Activated CD8-positive, alpha-beta memory T cell treated with anti-CD3 and anti-CD28 coated beads for 36 hours (primary cell): ENCODE data around the gene GNB1L. TPM values are rescaled to one million over a fixed set of nuclear protein-coding genes. Genes with fewer than 3 reads are reported as not detected.
"Not testable (repeated sequence)": the region's sequence is repeated elsewhere in the genome, so short reads cannot be mapped to it uniquely, and the experiment has no call there.

Source experiments
- CTCF ChIA-PET: fragments of 350-600 bp; sonication (Branson Sonifier 250); formaldehyde crosslinking; loops from one replicate; lab custom pipeline; 2021; ENCODE audit warnings: antibody characterized with exemption; lab: Charles Lee
- POLR2A ChIA-PET: fragments of 350-600 bp; sonication (Branson Sonifier 250); formaldehyde crosslinking; loops from one replicate; lab custom pipeline; 2021; ENCODE audit warnings: antibody characterized with exemption; lab: Charles Lee
- total RNA-seq, 2 experiments: library from RNA; stranded (reverse); gene quantifications; one replicate each; pipeline ENCODE4 v1.2.3, GENCODE V29; 2021

GNB1L gene
- total RNA-seq, 2 experiments from 2014 or later, result 17.1 to 17.3 TPM

GRCh38 chr22:19796160-19796559, 58.5 kb downstream of the GNB1L start:
- ChIA-PET POLR2A (no interaction called here), CTCF (no interaction called here)

GRCh38 chr22:19795617-19796008, 59.1 kb downstream of the GNB1L start:
- ChIA-PET CTCF (no interaction called here), POLR2A (no interaction called here)

DNA sequence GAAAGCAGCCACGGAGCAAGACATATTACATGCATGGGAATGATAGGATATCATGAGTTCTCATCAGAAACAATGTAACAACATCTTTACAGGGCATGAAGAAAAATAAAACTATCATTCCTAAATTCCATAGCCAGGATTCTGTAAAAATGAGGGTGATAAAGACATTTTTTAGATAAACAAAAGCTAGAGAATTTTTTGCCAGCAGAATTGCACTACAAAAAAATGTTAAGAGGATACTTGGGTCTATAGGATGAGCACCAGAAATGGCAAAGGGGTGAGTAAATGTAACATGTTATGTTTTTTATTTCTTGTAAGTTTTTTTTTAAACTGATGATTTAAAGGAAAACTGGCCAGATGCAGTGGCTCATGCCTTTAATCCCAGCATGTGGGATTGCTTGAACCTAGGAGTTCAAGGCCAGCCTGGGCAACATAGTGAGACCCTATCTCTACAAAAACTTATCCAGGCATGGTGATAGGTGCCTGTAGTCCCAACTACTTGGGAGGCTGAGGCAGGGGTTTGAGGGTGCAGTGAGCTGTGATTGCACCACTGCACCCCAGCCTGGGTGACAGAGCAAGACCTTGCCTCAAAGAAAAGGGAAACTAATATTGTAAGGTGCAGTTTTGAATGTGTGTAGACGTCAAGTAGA, 60.9 kb downstream of the GNB1L start:
- ChIA-PET CTCF (interaction anchor here (0.7 kb wide), 1 partner anchor 116 kb away, joined by 3 read pairs; no protein-coding TSS in a partner anchor), POLR2A (no interaction called here)

- CTCF ChIA-PET, result interaction anchor here (0.7 kb wide), 1 partner anchor 117 kb away, joined by 3 read pairs; no protein-coding TSS in a partner anchor
These were observed 61.5 kb downstream of the GNB1L start for GRCh38 chr22:19793161-19793560.

GRCh38 chr22:19792383-19792896, 62.2 kb downstream of the GNB1L start:
- POLR2A ChIA-PET, CTCF ChIA-PET: not testable (repeated sequence)

More at GRCh38 chr22:19793161-19793560, 61.5 kb downstream of the GNB1L start:
- POLR2A ChIA-PET, result no interaction called here

DNA sequence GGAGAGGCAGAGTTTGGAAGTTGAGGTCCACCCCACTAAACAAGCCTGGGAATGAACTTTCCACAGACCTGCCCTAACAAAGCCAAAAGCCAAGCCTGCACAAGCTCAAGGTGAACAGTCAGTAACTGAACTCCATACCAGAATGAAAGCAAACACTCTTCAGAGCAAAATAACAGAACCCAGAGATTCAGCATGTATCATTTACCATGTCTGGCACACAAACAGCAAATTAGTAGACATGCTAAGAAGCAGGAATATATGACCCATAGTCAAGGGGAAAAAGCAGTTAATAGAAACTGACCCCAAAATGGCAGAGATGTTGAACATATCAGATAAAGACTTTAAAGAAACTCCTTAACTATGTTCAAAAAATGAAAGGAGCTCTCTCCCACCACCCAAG, 62.8 kb downstream of the GNB1L start:
- ChIA-PET POLR2A (no interaction called here), CTCF (no interaction called here)

- ChIA-PET CTCF (no interaction called here), POLR2A (no interaction called here)
These were observed 63.4 kb downstream of the GNB1L start for GRCh38 chr22:19791243-19791642.

DNA sequence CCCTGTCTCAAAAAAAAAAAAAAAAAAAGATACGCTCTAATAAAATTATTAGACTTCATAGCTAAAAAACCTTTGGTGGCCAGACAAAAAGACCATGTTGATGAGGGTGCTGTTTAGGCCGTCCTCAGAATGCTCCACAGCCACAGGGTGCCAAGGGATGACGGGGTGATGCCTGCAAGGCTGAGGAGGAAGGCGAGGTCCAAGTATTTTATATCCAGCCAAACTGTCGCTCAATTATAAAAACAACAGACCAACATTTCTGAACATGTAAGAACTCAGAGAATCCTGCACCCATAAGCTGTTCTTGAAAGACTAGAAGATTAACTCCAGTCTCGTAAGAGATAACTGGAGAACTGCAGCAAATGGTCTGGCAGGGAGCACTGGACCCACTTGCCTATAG, 64.8 kb downstream of the GNB1L start:
- ChIA-PET CTCF (no interaction called here), POLR2A (no interaction called here)

- CTCF ChIA-PET, result no interaction called here
- POLR2A ChIA-PET, result no interaction called here
These were observed 65.3 kb downstream of the GNB1L start for GRCh38 chr22:19789406-19789805.

DNA sequence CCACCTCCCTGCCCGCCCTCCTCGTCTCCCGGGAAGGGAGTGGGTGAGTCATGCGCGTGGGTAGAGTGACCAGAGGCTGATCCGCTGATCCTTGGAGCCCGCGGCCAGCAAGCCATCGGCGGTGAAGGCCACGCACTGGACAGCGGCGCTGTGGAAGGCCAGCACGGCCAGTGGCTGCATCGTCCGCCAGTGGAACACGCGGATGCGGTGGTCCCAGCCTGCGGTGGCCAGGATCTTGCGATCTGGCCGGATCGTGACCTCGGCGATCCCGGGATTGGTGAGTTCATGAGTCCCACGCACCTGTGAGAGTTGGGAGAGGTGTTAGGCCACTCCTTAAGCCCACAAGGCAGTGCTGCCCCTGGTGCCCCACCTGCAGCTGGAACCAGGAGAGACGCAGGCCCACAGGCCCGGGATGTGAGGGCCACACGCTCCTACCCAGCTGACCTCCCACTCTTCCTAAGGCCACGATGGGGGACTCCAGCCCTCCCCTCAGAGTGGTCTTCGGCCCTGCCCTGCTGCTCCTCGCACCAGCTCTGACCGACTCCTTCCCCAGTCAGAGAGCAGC, 65.9 kb downstream of the GNB1L start:
- CTCF ChIA-PET, result no interaction called here

GRCh38 chr22:19787849-19788141, 66.9 kb downstream of the GNB1L start:
- POLR2A ChIA-PET, result no interaction called here
- CTCF ChIA-PET, result no interaction called here

More for the DNA sequence above, 65.9 kb downstream of the GNB1L start:
- POLR2A ChIA-PET, result no interaction called here

GRCh38 chr22:19786959-19787848, 67.5 kb downstream of the GNB1L start:
- CTCF ChIA-PET, result interaction anchor here (1.5 kb wide), 1 partner anchor 57 kb away, joined by 4 read pairs; no protein-coding TSS in a partner anchor

GRCh38 chr22:19786264-19786585, 68.4 kb downstream of the GNB1L start:
- ChIA-PET POLR2A (no interaction called here), CTCF (interaction anchor here (1.5 kb wide), 1 partner anchor 56 kb away, joined by 4 read pairs; no protein-coding TSS in a partner anchor)

More at GRCh38 chr22:19786959-19787848, 67.5 kb downstream of the GNB1L start:
- POLR2A ChIA-PET, result no interaction called here

DNA sequence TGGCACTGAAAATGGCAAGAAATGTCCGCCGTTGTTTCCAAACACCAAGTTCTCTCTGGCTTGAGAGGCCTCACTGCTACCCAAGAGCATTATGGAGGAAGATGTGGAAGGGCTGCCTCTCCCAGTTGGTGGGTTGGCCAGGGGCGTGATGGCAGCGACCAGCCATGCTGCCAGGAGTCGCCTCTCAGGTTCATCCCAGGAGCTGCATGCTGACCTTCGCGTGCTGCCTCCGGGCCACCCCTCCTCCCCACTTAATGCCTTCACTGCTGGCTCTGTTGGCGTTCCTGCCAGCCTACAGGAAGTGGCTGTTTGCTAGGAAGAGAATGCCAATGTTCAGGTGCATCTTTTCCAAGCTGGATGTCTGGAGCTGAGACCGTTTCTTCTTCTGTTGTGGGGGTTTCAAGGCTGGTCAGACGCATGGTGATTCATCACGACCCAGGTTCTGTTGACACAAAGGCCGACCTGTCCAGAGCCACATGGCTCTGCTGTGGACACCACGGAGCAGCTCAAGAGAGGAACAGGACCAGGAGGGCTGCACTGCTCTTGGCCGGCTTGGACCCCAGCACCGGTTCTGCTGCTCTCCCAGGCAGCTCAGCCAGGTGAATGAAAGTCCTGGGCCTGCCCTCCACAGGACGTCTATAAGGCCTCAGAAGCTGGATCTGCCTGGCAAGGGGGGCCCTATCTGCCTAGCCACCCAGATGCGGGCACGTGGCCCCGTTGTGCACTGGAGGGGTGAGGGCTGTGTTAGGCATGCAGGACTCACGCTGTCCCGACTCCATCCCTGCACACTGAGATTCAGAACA, 69.0 kb downstream of the GNB1L start:
- ChIA-PET POLR2A (no interaction called here), CTCF (interaction anchor here (1.5 kb wide), 1 partner anchor 55 kb away, joined by 4 read pairs; no protein-coding TSS in a partner anchor)

GRCh38 chr22:19784384-19785175, 70.1 kb downstream of the GNB1L start:
- CTCF ChIA-PET, result no interaction called here
- POLR2A ChIA-PET, result no interaction called here

DNA sequence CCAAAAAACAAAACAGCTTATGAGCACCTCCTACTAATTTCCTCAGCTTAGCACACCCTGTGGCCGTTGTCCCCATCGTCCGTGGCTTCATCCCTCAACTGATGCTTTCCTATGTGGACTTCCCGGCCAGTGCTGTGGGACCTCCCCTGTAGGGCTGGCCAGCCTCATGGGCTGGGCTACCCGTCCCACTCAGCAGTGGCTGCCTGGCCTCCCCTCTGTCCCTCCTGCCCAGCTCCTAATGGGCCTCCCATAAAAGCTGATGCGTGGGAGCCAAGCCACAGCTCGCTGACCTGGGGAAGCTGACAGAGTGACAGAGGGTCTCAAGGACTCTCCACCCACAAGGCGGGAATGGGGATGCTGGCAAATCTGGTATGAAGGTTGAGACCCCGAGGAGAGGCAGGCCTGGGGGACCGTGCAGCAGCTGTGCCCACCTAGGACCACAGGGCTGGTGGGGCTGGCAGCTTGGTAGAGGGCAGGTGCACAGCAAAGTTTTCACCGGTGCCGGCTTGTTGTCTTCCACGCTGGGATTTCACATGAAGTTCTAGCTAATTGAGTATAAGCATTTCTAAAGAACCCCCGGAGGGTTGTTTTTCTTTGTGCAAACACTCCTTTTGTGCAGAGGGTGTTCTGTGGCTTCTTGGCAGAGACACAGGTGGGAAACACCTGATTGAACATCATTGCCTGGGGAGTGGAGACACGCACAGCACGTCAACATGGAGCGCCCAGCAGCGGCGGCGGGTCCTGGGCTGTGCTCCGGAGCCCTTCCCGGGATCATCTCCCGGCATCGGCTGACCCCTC, 70.9 kb downstream of the GNB1L start:
- ChIA-PET CTCF (no interaction called here), POLR2A (no interaction called here)

DNA sequence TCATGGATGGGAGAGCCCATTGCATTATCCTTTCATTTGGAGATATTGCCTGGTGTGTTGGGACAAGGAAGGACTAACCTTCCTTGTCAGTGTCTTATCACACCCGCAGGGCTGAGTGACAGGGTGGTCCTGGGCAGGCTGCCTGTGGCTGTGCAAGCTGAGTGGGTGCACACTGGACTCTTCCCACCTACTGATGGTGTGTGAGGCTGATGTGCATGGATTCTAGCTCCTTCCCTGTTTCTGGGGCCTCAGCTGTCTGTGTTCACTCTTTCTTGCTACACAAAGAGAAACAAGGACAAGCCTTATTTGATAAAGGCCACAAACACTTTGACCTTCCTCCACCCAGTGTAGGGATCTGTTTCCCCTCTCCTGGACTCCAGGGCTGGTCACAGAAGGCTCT, 72.1 kb downstream of the GNB1L start:
- POLR2A ChIA-PET, result no interaction called here
- CTCF ChIA-PET, result no interaction called here
